Stimulated activated CD8-positive, alpha-beta memory T cell treated with anti-CD3 and anti-CD28 coated beads, Interleukin-15, amount 100 ng/mL, for 48 hours (primary cell): ENCODE results near the gene SLC16A14.

Experiments used
- DNase-seq, 2 donors: peaks; one replicate each; pipeline ENCODE4 v3.0.0-alpha.2; 2020; ENCODE audit warnings: low read depth in 2 of 2

SLC16A14 gene

GRCh38 chr2:230043025-230043424 is 25.7 kb downstream of the SLC16A14 start:
- no peak for DNase-seq

GRCh38 chr2:230042195-230042594 is 26.5 kb downstream of the SLC16A14 start:
- no peak for DNase-seq

- DNase-seq = no peak
Measured at GRCh38 chr2:230023313-230023712, 45.4 kb downstream of the SLC16A14 start.

- DNase-seq = no peak
Measured at GRCh38 chr2:230019742-230020141, 49.0 kb downstream of the SLC16A14 start.

DNA sequence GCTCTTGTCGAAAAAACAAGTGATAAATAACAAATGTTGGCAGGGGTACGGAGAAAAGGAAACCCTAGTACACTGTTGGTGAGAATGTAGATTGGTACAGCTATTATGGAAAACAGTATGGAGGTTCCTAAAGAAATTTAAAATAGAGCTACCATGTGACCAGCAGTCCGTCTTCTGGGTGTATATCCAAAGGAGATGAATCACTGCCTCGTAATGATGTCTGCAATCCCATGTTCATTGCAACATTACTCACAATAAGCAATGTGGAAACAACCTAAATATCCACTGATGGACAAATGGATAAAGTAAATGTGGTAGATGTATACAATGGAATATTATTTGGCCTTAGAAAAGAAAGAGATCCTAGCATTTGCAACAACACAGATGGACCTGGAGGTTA is 50.6 kb downstream of the SLC16A14 start:
- no peak for DNase-seq

GRCh38 chr2:230016844-230017243 is 51.9 kb downstream of the SLC16A14 start:
- no peak for DNase-seq

DNA sequence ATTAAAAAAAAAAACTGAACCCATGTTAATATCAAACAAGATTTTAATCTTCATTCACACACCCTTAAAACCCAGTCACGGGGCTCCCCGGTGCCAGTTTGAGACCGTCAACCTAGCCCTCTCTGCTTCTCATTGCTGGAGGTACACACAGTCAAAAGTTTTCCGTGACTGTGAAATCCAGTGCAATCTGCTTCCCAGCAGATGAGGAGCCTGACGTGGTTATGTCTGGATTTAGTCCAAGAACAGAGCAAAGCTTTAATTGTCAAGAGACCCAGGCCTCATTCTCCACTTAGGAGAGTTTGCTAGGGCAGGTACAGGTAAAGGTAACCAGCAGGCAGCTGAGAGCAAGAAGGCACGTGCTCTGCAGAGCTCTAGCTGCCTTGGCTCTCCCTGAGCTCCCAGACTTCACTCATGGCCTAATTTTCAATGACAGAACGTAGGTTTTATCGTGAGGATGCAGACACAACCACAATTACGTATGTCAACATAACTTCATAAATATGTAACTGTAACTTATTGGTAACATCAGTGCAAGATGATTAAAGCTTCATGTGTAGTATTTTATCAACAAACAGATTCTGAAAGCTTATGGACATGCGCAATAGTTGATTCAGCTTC is 56.3 kb downstream of the SLC16A14 start:
- no peak for DNase-seq

DNA sequence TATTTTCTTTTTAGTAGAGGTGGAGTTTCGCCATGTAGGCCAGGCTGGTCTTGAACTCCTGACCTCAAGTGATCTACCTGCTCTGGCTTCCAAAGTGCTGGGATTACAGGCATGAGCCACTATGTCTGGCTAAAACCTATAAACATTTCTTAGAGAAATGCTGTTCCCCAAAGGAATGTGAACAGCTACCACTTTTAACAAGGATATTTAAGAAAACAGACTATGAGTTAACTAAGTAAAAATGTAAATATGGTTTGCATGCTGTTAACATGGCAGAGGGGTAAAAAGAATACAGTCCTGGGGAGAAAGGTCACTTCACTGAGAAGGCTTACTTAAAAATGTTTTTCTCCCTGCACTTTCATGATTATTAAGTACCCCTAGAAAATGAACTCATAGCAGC is 57.1 kb downstream of the SLC16A14 start:
- DNase-seq = no peak

- DNase-seq = no peak
Measured at GRCh38 chr2:230010501-230010900, 58.2 kb downstream of the SLC16A14 start.

DNA sequence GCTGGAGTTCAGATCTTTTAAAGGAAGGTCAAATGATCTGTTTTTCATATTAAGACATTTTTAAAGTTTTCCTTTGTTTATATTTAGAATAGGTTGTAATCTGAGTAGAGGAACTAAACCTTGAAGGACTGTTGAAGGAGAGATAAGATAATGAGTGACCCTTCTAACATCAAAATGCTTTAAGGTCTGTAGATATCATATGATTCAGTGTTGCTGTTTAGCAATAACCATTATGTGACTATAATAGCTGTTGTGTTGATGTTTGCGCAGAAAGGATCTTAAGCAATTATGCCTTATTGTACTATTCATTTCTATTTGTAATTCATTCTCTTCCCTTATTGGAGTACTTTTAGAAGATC is 60.0 kb downstream of the SLC16A14 start:
- no peak for DNase-seq

- DNase-seq = peak; percentile 45 to 52
Measured at GRCh38 chr2:230007931-230008707, 60.6 kb downstream of the SLC16A14 start.

- no peak for DNase-seq
Measured at GRCh38 chr2:230000118-230000841, 68.4 kb downstream of the SLC16A14 start.

DNA sequence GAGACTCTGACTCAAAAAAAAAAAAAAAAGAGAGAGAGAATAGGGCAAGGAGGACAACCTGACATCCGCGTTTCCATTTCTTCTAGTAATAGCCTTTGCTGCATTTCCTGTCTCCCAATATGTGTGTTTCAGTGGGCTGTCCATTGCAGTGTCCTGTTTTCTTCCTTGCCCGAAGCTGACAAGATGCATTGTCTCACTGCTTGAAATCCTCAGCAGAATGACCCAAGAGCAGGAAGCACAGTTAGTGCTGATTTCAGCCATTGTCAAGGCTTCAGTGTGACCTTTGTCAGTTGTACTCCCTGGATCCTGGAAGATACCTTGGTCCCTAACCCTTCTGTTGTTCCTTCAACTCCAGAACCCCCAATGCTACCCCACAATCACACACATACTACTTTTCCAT is 71.2 kb downstream of the SLC16A14 start:
- DNase-seq = no peak

DNA sequence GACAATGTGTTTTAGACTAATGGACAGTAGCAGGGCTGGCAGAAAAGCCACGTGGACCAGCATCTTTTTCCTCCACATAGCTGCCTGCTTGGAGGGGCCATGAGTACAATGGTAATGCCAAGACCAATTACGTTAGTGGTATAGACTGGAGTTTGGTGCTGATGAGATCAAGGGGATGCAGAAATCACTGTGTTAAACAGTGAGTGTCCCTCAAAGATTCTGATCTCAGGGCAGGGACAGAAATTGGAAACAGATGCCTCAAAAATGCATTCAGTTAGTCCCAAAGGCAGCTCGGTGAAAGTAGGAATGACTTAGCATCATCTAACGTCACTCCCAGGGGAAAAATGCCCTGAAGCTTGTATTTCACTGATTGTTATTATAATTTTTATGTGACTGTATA is 72.4 kb downstream of the SLC16A14 start:
- DNase-seq = no peak

- DNase-seq = no peak
Measured at GRCh38 chr2:229993236-229993635, 75.5 kb downstream of the SLC16A14 start.
